Measurements from ENCODE around the gene MMADHC.

- TF ChIP-seq EZH2 (IDR thresholded peaks at IDR 0.05; ENCODE audit: insufficient read depth, poor library complexity, severe bottlenecking) (no peak), EZH2phosphoT487 (IDR thresholded peaks at IDR 0.05; ENCODE audit: insufficient read depth, low read depth) (no peak)
Measured at GRCh38 chr2:149629026-149629425, 41.5 kb upstream of the MMADHC start.

Data from GM23248 (cell line).